Amniotic epithelial cell (primary cell): Measurements from ENCODE around the gene MED12L.

Source experiments
- DNase-seq: peaks from one replicate; pipeline ENCODE4 v3.0.0-alpha.2; 2010; ENCODE audit warnings: low read depth

MED12L gene

DNA sequence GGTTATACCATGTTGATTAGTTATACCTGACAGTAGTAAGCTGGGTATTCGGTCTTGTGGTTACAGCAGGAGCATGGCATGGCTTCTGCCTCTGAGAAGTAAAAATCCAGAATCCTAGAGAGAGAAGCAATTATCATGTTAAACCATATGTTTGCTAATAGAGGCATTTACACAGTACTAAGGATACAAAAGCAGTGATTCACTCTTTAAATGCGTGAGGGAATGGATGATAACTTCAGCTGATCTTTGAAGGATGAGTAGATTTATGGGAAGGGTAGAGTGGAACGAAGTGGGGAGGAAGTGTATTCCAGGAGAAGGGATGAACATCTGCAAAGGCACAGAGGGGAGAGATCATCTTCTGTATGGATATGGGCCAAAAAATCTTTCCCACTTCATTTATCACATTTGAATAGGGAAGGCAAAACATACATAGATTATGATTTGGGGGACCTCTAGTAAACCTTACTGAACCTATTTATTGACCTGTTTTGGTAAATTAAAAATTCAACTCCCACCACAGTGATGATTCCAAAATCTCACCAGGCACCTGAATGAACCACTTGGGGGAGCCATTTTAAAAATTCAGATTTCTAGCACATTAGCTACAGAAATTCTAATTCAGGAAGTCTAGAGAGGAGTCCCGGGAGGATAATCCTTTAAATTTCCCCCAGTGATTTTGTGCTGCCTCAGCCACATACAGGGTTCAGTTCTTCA, 340.3 kb downstream of the MED12L start:
- peak; percentile 28 for DNase-seq

DNA sequence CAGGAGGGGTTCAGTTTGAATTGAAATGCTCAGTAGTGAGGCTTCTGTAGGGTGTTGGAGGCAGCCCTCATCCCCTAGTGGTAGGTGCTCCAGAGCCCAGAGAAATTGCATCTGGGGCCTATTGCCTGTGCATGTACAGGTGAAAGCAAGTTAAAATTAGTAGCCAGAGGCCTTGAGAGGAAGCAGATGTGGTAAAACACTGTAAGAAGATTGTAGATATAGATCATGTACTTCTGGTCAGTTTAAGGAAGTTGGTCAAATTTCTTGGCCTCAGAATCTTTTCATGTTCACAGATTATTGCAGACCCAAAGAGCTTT, 340.8 kb downstream of the MED12L start:
- no peak for DNase-seq

DNA sequence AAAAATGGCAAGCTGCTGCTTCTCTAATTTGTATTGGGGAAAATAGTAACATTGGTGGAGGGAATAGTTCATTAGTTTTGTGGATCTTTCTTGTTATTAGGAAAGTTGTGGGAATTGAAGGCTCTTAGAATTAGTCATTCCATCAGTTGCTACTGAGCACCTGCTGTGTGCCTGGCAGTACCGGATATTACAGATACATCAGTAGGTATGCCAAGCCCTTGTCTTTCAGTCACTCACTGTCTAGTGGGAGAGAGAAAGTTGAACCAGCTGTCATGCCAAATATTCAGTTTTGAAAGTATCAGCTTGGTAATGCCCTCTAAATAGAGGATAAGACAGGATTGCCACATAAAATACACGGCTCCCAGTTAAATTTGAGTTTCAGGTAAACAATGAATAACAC, 342.9 kb downstream of the MED12L start:
- no peak for DNase-seq

DNA sequence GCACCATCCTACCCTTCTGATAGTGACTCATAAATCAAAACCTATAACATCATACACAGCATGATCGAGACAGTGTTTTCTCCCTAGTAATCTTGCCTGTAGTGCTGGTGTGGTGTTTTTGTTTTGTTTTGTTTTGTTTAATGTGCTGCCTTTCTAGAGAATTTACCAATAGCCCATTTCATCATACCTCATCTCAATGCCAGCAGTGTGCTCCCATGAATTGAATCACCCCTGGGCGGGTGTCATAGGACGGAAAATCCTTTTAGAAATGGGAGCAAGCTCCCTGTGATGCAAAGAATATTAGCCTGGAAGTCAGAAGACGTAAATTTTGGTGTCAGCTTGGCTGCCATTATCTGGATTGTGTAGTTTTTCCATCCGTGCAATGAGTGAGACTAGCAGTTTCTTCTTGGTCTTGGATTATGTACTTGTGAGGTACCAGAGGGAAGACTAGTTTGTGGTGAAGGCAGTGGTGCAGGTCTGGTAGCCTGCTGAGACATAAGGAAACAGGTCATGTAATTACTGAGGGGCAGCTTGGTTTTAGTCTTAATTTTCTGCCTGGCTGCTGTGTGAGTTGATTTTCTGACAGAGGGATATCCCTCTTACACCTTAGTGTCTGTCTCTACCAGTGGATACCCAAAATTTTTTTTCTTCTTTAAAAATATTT, 345.5 kb downstream of the MED12L start:
- DNase-seq = peak; percentile 76

DNA sequence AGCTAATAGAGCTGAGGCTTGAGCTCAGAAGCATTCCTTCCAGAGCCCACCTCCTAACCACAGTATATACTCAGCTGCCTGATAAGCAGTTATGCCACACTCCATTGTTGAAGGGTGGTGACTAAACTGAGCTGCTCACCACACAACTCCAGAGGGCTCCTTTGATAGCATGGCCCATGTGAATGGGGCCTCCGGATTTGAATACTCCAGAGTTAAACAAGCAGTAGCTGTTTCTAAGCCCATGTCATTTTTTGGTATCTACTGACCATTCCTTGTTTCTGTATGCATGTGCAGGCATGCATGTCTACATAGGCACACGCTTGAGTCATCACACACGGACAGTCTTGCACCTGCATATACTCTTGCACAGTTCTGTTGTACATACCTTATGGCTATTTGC, 346.5 kb downstream of the MED12L start:
- DNase-seq = peak; percentile 96

DNA sequence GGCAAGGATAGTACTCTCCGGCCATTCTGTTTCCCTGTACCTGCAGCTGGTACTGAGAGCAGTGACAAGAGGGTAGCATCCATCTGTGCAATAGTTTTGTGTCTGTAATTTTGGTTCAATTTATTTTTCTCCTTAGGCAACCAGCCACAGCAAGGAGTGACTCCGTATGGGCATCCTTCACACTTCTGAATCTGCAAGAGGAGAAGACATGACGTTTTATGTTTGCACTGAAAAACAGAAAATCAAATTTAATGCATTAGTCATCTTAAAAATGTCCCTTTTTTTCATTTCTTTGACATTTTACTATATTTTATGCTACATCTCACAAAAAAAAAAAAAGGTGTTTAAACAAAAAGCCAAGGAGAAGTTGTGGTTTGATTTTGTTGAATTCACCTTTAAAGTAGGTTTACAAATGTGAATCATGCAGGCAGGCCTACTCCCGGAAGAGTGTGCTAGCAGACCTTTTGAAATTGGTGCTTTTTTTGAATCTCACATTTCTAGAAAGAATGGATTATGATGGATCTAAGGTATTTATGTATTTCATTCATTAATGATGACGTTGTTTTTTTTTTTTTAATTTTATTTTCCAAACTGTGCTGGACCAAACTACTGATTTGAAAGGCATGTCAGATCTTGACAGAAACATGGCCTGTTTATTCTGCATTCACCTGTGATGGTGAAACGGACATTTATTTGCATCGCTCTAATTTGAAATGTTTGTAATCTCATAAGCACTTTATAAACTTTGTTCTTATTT, 347.3 kb downstream of the MED12L start:
- no peak for DNase-seq

DNA sequence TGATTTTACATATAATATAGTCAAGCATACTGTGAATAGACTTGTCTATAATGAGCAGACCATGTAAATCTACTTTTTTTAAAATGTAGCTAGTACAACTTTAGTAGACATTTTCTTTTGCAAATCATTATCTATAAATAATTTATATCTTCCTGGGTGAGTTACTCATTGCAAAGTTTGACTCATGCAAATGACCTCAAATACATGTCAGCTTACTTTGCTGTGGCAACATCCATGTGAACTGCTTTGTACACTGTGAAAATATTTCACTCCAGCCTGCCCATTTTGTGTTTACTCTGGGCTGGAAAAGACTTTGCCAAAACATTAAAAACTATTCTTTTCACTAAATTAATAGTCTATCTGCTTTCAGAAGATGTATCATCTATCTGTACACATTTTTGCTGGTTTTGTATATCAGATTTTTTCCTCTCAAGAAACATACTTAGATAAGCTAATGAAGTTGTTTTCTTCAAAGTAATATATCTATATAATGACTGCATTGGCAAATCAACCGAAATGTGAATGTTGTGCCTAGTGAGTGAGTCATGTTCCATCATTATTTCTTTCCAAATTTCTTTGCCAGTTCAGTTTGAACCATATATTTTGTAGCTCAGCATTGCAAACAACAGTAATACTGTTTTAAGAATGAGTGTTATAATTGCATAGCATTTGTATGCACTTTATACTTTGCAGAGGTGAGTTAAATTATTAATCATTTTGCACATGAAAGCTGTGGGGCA, 348.9 kb downstream of the MED12L start:
- peak; percentile 94 for DNase-seq

DNA sequence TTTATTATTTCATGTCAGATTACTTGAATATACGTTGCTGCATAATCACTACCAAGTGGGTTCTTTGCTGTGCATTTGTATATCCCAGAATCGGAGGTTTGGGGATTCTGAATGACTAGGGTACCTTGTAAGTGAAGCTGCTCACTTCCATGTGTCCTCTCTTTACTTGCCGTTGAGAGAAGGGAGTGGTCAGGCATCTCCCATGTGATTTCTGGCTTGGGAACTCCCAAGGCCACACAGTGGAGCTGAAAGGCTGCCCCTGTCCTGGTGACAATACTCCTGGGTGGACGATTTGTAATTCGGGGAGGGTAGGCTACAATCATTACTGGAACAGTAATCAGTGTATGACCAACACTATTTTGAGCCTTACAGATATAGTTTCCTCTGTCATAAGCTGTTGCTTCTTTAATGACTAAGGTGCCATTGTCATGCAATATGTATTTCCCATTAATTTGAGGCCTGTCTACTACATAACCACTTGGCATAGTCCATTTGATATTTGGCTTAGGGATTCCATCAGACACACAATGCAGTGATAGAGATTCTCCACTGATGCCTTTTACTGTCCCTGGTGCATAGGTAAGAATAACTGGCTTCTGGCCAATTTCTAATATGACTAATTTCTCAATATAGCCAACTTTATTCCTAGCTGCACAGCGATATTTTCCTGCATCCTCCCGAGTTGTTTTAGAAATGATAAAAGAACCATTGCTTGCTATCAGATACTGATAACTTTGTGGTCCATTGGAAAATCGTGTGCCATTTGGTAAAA, 351.4 kb downstream of the MED12L start:
- no peak for DNase-seq

DNA sequence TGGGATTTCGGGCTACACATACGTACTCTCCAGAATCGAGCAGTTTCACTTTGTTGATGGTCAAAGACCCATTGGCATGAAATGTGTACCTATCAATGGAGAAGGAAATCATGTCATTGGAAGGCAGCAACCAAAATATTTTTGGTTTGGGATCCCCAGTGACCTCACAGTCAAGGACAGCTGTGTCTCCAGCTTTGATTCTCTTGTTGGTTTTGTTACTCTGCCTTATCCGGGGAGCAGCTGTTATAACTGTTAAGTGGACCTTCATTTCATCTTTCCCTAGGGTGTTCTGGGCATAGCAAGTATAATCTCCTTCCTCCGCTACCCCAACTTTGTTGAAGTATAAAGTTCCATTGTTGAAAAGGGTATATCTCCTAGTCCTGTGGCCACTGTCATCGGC, 352.4 kb downstream of the MED12L start:
- no peak for DNase-seq

DNA sequence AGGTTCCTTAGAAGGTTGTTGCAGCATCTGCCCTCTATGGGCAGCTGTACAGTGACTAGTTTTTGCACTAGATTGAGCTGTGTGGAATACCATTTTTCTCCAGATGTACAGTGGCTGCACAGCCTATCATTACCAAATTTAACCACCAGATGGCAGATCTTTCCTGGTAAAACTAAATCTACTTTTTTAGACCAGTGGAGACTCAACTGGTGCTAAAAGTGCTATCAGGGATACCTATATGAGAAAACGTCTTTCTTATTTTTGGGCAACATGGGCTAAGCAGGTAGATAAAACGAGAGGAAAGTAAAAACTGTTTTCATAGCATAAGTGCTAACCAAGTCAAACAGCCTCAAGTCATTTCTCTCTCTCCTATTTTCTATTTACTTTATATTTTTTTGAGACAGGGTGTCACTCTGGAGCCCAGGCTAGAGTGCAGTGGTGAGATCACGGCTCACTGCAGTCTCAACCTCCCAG, 354.2 kb downstream of the MED12L start:
- DNase-seq = peak; percentile 74

DNA sequence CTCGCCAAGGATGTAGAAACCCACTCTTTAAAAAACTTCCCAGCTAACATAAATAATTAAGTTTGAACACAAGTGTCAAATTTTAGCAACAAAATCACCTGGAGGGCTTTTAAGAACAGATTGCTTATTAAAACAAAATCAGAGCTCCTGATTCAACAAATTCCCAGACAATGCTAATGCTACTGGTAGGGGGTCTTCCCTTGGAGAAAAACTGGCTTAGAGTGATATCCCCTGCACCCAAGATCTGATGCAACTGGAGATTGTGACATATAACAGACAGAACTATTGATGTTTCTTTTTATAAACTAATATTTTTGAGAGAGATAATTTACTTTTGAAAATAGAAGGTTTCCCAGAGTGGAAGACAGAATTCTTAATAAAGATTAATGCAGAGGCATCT, 355.5 kb downstream of the MED12L start:
- DNase-seq = no peak

DNA sequence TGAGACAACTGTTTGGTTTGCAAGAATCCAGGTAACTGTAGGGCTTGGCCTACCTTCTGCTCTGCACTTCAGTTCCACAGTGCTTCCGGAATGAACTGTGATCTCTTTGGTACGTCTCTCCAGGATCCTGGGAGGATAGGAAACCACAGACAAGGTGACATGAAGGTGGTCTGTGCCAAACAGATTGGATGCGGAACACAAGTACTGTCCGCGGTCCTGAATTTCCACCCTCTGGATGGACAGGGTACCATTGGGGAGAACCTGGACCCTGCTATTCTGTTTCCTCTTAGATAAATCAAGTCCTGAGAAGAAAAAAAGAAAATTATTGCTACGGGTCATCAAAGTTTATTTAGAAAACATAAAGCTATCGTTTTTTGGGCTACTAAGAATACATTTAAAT, 358.1 kb downstream of the MED12L start:
- DNase-seq = peak; percentile 20

DNA sequence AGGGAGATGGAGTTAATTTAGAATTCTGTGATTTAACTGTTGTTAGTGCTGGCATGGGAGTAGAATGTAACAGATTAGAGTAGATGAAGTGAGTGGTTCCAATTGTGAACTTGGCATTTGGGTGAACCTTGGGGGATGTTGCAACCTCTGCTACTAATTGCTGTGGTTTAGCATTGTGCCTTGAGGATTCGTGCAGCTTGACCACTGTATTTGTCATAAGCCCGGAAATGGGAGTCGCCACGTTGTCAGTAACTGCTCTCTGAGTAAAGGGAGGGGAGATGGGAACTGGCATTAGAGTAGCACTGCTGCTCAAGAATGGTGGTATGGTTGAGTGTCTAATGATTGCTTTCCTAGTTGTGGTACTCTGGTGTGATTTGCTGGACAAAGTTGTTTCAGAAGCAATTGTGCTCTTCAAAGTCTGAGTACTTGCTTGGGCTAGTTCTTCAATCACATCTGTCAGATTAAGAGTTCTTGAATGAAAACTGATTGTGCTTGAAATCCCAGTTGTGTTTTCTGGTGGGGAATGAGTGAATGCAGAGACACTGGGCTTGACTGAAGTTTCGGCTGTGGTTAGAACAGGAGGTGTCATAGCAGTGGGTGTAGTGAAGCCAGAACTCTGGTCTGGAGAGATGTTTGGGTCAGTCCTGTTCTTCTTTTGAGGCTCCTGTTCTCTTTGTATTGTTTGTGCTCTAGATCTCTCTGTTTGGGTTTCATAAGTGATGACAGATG, 360.0 kb downstream of the MED12L start:
- DNase-seq = peak; percentile 94

DNA sequence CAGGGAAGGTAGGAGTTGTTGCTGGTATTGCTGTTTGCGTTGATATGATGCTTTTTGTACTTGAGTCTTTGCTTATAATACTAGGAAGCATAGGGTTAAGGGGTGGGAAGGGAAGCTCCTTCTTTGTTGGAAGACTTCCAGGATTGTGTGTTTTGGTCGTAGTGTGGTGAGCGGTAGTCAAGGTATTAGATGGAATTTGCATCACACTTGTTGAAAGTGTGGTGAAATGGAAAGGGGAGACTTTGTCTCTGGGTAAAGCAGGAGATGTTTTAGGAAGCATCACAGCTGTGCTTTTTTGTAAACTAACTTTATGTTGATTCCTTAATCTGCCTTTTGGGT, 360.5 kb downstream of the MED12L start:
- DNase-seq = no peak

DNA sequence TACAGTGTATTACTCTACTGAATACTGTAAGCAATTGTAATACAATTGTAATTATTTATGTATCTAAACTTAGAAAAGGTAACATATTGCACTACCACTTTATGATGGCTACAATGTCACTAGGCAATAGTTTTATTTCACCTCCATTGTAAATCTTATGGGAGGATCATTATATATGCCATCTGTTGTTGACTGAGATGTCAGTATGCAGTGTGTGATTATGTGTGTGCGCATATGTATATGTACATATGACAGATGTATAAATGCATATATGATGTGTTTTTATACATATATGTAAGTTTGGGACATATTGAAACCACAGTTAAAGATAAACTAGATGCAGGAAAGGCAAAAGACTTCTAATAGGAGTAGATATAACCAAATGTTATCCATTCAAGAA, 366.9 kb downstream of the MED12L start:
- no peak for DNase-seq

DNA sequence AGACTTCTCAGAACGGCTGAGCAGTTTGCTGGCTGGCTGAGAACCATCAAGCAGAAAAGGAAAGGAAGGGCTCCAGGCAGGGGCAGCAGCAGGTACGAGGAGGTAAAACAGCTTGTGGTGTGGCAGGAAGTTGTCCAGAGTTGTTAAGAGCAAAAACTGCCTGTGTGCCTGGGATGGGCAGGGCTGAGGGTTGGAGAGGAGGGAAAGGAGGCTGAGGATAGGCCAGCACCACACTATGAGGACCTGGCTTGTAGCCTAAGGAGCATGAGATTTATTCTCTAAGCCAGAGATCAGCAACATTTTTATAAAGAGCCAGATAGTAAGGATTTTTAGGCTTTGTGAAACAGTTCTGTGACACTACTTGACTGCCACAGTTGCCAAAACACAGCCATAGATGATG, 367.4 kb downstream of the MED12L start:
- DNase-seq = no peak

DNA sequence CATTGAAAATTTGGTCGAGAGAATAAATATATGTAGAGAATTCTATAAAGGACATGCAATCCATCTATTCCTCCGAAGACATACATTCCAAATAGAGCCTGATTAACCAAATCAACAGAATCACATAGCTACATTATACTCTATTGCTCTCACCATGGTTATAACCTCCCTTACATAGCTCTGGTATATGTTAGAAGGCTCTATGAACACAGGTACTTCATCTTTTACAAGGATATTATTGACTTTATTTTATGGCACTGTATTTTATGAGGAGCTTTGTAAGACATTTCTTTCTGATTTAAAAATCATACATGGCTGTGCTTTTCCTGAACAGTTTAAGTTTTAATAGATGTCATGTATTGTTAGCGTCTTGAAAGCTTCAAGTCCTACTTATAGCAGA, 370.6 kb downstream of the MED12L start:
- DNase-seq = no peak

DNA sequence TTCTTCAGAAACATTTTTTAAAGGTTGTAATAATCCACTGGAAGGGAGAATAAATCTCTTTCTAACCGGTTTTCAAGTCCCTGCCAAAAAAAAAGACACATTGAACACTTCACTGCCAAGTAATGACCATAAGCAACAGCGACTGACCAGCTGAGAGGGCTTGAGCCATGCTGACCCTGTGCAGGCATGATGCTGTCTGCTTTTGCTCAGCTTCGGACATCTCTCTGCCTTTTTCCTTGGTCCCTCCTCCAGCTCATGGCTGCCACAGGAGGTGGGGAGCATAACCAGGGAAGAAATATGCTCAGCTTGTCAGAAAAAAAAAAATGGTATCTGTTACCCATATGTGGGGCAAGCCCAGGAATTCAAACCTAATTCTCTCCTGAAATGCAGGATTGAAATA, 373.9 kb downstream of the MED12L start:
- DNase-seq = no peak

DNA sequence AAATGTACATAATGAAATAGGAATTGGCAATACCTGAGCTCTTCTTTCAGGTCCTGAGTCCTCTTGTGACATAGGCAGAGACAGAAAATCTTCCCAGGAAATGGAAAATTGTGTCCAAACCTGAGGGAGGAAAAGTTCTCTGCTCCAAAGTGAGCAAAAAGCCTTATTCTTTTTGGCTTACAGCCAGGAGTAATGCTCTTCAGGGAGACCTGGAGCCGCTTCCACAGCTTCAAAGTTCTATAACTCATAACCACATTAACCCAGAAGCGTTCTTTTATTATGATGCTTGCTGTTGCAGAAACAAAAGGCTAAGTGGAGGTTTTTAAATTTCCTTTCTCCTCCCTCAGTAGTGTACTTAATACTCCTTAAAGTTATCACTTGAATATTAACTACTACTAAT, 374.8 kb downstream of the MED12L start:
- DNase-seq = peak; percentile 35

DNA sequence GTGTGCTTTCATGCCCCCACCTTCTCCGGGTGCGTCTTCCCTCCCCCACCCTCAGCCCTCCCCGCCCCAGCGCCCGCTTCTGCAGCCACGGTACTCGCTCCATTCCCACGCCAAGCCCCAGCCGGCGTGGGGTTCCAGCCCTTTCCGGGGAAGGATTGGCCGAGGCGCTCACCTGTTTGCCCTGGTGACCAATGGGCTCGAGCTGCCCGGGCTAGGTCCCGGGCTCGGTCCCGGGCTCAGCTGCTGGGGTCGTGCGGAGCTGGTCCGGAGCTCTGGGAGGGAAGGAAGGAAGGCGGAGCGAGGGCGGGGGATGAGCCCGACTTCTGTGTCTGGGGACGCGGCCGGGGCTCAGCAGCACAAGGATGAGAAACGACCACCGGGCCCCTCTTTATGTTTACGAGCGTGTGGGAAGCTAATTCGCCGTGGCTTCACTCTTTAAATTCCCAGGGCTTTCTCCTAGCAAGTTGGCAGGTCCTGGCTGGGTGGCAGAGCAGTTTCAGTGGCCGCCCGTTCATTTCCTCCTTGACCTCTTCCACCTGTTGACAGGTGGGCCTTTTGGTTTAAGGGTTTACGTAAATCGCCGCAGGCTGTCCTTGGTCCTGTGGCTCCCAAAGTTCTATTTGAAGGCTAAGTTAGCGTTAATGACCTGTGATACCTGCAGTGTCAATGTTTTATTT, 375.4 kb downstream of the MED12L start, which contains the start of gene IGSF10:
IGSF10 (minus strand) TSS at position 288 of the 677 bp plus-strand sequence. CDS start 2,352 bp downstream, outside the sequence.
- no peak for DNase-seq
